Measurements from ENCODE around the gene SLFN13.

- TF ChIP-seq TOX (CRISPR knock-in tag; IDR thresholded peaks at IDR 0.05; ENCODE audit: borderline replicate concordance), result no peak
- no peak for TF ChIP-seq ARNTL (CRISPR knock-in tag; IDR thresholded peaks at IDR 0.05; ENCODE audit: borderline replicate concordance, low read depth)
- no peak for TF ChIP-seq ZNF565 (CRISPR knock-in tag; conservative IDR thresholded peaks at IDR 0.05; ENCODE audit: low read depth)
- TF ChIP-seq POU6F1 (CRISPR knock-in tag; IDR thresholded peaks at IDR 0.05; ENCODE audit: borderline replicate concordance, low read depth), result no peak
- no peak for TF ChIP-seq ZNF70 (CRISPR knock-in tag; IDR thresholded peaks at IDR 0.05)
- TF ChIP-seq BACH2 (CRISPR knock-in tag; IDR thresholded peaks at IDR 0.05; ENCODE audit: borderline replicate concordance), result no peak
- no peak for TF ChIP-seq PATZ1 (CRISPR knock-in tag; IDR thresholded peaks at IDR 0.05; ENCODE audit: borderline replicate concordance)
- no peak for TF ChIP-seq PPARA (CRISPR knock-in tag; IDR thresholded peaks at IDR 0.05; ENCODE audit: borderline replicate concordance)
Measured at GRCh38 chr17:35447499-35447898, 1.1 kb downstream of the SLFN13 start.
